ENCODE measurements around the gene IQUB. TPM values are rescaled to one million over a fixed set of nuclear protein-coding genes. Genes with fewer than 3 reads are reported as not detected.

The IQUB gene
- total RNA-seq, 2 donors from 2014 or later, result 0.51 to 0.85 TPM

GRCh38 chr7:123538897-123539296, 4.5 kb upstream of the IQUB start:
- Histone ChIP-seq H3K9me3 (no peaks in the 10 kb centered on the region), H3K4me1 (peaks cover 0 to 10% of the 10 kb centered on the region in 2 donors), H3K4me3 (no peak overlapping the region), H3K27me3 (no peaks in the 10 kb centered on the region), H3K36me3 (no peaks in the 10 kb centered on the region), H3K27ac (no peak overlapping the region)
- no peak for TF ChIP-seq CTCF (IDR thresholded peaks at IDR 0.05)
- DNase-seq (ENCODE audit: low spot score), result no peak

GRCh38 chr7:123538189-123538714, 3.9 kb upstream of the IQUB start:
- H3K4me1 ChIP-seq, result peaks cover 0 to 15% of the 10 kb centered on the region in 2 donors
- no peaks in the 10 kb centered on the region for H3K36me3 ChIP-seq
- no peaks in the 10 kb centered on the region for H3K27me3 ChIP-seq
- no peak overlapping the region for H3K4me3 ChIP-seq
- no peak overlapping the region for H3K27ac ChIP-seq
- TF ChIP-seq CTCF (IDR thresholded peaks at IDR 0.05), result no peak
- no peak for DNase-seq (ENCODE audit: low spot score)
- no peaks in the 10 kb centered on the region for H3K9me3 ChIP-seq

GRCh38 chr7:123537026-123537642, 2.7 kb upstream of the IQUB start:
- peaks cover 0 to 15% of the 10 kb centered on the region in 2 donors for H3K4me1 ChIP-seq
- TF ChIP-seq CTCF (IDR thresholded peaks at IDR 0.05), result peak; percentile 22 to 69
- DNase-seq (ENCODE audit: low spot score), result no peak
- no peak overlapping the region for H3K27ac ChIP-seq
- H3K9me3 ChIP-seq, result no peaks in the 10 kb centered on the region
- no peaks in the 10 kb centered on the region for H3K27me3 ChIP-seq
- H3K4me3 ChIP-seq, result no peak overlapping the region
- H3K36me3 ChIP-seq, result no peaks in the 10 kb centered on the region

GRCh38 chr7:123535517-123535916, 1.1 kb upstream of the IQUB start:
- Histone ChIP-seq H3K27ac (peak overlapping the region in 1 of 2 donors; percentile 81), H3K27me3 (no peaks in the 10 kb centered on the region)
- DNase-seq (ENCODE audit: low spot score), result no peak

GRCh38 chr7:123533929-123534382, 439 bp downstream of the IQUB start:
- Histone ChIP-seq H3K36me3 (no peaks in the 10 kb centered on the region), H3K27ac (peak overlapping the region; percentile 50 to 81), H3K9me3 (no peaks in the 10 kb centered on the region), H3K27me3 (no peaks in the 10 kb centered on the region), H3K4me3 (peak overlapping the region; percentile 51 to 64), H3K4me1 (peaks cover 0 to 15% of the 10 kb centered on the region in 2 donors)
- no peak for TF ChIP-seq CTCF (IDR thresholded peaks at IDR 0.05)
- DNase-seq (ENCODE audit: low spot score), result no peak

More at GRCh38 chr7:123535517-123535916, 1.1 kb upstream of the IQUB start:
- Histone ChIP-seq H3K9me3 (no peaks in the 10 kb centered on the region), H3K36me3 (no peaks in the 10 kb centered on the region), H3K4me3 (peak overlapping the region in 1 of 2 donors; percentile 64), H3K4me1 (peaks cover 0 to 15% of the 10 kb centered on the region in 2 donors)
- no peak for TF ChIP-seq CTCF (IDR thresholded peaks at IDR 0.05)

All from right atrium auricular region (tissue), 2 donors.